Inferior parietal cortex (tissue), 1 donor: Measurements from ENCODE around the gene TLR10.

ENCODE experiments used
- DNase-seq: peaks from one replicate; pipeline ENCODE4 v3.0.0-alpha.2; 2016; ENCODE audit errors: extremely low spot score

TLR10 gene

DNA sequence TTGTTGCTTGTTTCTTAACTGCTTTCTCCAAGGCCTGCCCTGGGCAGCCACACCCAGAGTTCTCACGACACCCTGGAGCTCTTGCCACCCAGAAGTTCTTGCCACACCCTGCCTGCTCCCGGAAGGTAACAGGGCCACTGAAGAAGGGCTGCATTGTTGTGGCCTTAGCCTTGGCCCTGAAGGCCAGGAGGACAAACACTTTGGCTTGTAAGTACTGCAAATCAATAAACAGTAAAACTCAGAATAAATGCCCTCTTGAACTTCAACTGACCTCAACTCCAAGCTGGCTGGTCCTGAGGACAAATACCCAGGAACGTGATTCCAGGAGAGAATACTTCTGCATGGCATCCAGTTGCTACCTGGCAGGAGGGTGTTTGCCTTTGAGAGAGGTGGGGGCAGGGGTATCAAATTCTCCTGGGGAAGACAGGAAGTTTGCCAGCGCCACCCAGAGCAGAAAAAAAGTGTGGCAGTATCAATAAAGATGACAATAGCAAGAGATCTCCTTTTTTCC is 54.1 kb downstream of the TLR10 start:
- no peak for DNase-seq

DNA sequence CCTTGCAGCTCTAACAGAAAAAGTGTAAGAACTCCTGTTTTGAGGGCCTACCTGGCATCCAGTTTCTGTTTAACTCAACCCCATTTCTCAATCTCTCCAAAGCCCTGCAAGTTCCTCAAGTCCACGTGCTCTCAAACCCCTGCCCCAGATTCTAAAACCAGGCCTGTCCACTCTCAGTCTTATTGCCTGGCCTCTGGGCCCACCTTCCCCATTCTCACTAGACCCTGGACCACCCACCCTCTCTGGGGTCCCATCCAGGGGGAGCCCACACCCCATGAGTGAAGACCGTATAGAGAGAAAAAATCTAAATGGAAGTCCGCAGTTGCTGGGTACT is 58.3 kb downstream of the TLR10 start:
- no peak for DNase-seq

DNA sequence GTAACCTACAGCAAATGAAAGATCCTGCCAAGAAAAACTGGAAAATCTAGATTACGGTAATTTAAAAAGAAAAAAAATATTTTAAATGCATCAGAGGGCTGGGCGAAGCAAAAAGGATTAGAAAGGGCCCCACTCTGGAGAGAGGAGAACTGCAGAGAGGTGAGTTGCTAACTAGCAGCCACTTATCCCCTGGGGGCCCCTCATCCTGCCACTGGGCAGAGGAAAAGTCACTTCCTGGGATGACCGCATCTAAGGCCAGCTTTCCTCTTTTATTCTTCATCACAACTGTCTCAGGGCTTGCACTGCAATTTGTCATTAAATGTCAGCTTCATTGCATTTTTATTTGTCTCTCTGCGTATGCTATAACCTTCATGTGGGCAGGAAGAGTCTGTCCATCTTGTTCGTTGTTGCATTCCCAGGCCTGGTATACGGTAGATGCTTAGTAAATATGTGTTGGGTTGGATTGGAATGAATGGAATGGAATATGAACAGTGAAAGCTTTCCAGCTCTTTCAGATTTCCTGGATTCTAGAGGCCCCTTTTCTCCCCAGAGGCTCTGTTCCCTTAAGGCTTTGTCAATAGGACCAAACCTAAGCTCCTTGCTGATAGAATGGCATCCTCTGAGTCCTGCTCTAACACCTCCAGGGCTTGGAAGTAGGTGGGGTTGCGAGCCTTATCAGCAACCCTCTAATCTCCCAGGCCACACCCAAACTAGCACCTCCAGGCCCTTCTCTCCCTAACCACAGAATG is 58.9 kb downstream of the TLR10 start:
- DNase-seq = no peak

DNA sequence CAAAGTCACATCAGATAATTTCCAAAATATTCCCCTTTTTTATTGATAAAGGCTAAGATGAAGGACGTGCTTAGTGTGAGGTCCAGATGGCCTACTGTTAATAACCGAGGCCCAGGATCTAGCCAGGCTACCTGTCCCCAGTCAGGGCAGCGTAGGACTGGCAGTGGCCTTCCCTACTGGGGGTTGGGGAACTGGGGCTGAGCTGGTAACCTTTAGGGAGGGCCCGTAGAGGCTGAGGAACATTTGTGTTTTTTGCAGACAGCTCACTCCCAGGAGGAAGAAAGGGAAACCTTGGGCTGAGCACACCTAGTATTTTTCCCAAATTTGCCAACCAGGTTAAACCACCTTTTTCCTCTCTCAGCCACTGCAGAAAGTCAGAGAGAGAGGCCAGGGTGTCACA is 59.7 kb downstream of the TLR10 start:
- DNase-seq = no peak
